HG02981 (cell line): ENCODE results near the gene KRT34.

ENCODE experiments used
- ATAC-seq: cut with Tn5 transposase; IDR thresholded peaks from one replicate; pipeline ENCODE4 v1.9.1; 2021; ENCODE audit warnings: mild to moderate bottlenecking, moderate library complexity; ENCODE audit not compliant: unreplicated experiment

Gene KRT34

GRCh38 chr17:41333836-41334235, 48.3 kb downstream of the KRT34 start:
- no peak for ATAC-seq

GRCh38 chr17:41333098-41333497, 49.0 kb downstream of the KRT34 start:
- ATAC-seq, result no peak

GRCh38 chr17:41332239-41332638, 49.9 kb downstream of the KRT34 start:
- no peak for ATAC-seq

- no peak for ATAC-seq
Measured at GRCh38 chr17:41331606-41332005, 50.5 kb downstream of the KRT34 start.

- no peak for ATAC-seq
Measured at GRCh38 chr17:41329279-41329948, 52.7 kb downstream of the KRT34 start.

- no peak for ATAC-seq
Measured at GRCh38 chr17:41328207-41328606, 53.9 kb downstream of the KRT34 start.
